HG02763 (cell line): ENCODE measurements around the gene FCAR.
"Not testable (repeated sequence)": the region's sequence is repeated elsewhere in the genome, so short reads cannot be mapped to it uniquely, and the experiment has no call there.

Experiments used
- ATAC-seq: cut with Tn5 transposase; IDR thresholded peaks from one replicate; pipeline ENCODE4 v1.9.1; 2021; ENCODE audit warnings: mild to moderate bottlenecking, moderate library complexity; ENCODE audit not compliant: unreplicated experiment

Gene FCAR

DNA sequence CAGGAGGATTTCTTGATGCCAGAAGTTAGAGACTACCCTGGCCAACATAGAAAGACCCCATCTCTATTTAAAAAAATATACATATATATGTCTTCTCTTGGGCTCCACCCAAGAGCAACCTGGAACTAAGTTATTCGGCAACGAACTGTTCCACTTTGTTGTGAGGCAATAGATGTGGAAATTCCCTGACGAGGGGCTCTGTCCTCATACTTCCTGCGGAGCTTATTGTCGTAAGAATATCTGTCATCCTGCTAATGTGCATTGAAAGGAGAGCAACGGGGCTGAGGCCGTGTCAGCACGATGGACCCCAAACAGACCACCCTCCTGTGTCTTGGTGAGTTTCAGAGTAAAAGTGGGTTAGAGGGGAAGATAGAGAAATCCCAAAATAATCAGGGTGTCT lies at the start of gene FCAR:
TSS of gene FCAR (plus strand) at position 246 of the 400 bp plus-strand sequence. CDS start at position 301, 55 bp downstream.
- ATAC-seq: no peak

GRCh38 chr19:54824416-54824815 lies 49.6 kb upstream of the FCAR start:
- ATAC-seq: not testable (repeated sequence)

DNA sequence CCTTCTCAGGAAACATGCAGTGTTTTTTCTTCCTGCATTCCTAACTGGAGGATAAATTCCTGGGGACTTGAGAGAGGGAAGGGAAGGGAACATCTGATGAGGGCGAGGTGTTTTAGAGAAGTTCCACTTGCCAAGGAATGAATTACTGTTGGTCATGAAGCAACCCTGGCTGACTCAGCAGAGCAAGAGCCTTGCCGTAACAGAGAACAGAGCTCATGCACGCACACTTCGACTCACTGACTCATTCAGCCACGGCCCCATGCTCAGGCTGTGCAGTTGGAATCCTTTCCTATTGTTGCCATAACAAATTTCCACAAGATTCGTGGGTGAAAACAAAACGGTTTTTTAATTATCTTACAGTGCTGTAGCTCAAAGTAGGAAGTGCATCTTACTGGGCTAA lies 48.7 kb upstream of the FCAR start:
- not testable (repeated sequence) for ATAC-seq

- not testable (repeated sequence) for ATAC-seq
These were observed 46.0 kb upstream of the FCAR start for GRCh38 chr19:54828064-54828463.

DNA sequence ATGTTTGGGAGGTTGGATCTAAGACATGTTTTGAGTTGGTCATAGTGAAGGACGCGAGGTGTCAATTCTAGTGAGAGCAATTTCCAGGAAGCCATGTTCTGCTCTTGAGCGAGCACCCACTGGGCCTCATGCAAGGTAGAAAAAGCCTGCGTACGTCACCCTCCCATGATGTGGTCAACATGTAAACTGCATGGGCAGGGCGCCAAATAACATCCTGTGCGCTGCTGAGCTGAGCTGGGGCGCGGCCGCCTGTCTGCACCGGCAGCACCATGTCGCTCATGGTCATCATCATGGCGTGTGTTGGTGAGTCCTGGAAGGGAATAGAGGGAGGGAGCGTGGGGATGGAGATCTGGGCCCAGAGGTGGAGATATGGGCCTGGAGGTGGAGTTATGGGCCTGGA lies 41.5 kb upstream of the FCAR start, which contains the start of gene KIR2DS4:
TSS of gene KIR2DS4 (plus strand) at position 181 of the 400 bp plus-strand sequence.
- not testable (repeated sequence) for ATAC-seq

- not testable (repeated sequence) for ATAC-seq
These were observed 38.9 kb upstream of the FCAR start for GRCh38 chr19:54835126-54835525.

GRCh38 chr19:54837522-54837921 lies 36.5 kb upstream of the FCAR start:
- ATAC-seq: not testable (repeated sequence)

DNA sequence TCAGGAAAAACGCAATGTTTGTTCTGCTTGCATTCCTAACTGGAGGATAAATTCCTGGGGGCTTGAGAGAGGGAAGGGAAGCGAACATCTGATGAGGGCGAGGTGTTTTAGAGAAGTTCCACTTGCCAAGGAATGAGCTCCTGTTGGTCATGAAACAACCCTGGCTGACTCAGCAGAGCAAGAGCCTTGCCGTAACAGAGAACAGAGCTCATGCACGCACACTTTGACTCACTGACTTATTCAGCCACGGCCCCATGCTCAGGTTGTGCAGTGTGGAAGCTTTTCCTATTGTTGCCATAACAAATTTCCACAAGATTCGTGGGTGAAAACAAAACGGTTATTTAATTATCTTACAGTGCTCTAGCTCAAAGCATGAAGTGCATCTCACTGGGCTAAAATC lies 30.9 kb upstream of the FCAR start:
- not testable (repeated sequence) for ATAC-seq

- not testable (repeated sequence) for ATAC-seq
These were observed 23.9 kb upstream of the FCAR start, which contains the start of gene KIR3DL2 for GRCh38 chr19:54850061-54850640. Gene KIR3DL2 (plus strand): TSS chr19:54850443. CDS start chr19:54850476, 33 bp downstream.

GRCh38 chr19:54850930-54851329 lies 23.1 kb upstream of the FCAR start:
- ATAC-seq: no peak

GRCh38 chr19:54851353-54851752 lies 22.7 kb upstream of the FCAR start:
- no peak for ATAC-seq

DNA sequence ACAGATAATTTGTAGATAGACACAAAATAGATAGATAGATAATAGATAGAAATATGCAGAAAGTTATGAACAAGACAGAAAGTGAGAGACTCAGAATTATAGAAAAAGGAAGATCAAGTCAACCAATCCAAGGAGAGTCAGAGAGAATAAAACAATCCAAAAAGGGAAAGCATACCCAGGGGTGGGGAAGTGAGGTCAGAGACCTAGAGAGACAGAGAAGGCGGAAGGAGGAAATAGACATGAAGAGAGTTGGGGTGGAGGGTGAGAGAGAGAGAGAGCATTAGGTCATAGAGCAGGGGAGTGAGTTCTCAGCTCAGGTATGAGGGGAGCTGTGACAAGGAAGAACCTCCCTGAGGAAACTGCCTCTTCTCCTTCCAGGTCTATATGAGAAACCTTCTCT lies 18.8 kb upstream of the FCAR start:
- not testable (repeated sequence) for ATAC-seq

DNA sequence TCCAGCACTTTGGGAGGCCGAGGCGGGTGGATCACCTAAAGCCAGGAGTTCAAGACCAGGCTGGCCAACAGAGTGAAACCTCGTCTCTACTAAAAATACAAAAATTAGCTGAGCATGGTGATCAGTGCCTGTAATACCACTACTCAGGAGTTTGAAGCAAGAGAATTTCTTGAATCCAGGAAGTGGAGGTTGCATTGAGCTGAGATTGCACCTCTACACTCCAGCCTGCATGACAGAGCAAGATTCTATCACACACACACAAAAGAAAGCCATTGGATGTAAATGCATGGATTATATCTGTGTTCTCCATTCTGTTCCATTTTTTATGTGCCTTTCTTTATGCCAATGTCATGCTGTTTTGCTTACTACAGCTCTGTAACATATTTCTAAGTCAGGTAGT lies 15.6 kb upstream of the FCAR start:
- ATAC-seq: not testable (repeated sequence)

DNA sequence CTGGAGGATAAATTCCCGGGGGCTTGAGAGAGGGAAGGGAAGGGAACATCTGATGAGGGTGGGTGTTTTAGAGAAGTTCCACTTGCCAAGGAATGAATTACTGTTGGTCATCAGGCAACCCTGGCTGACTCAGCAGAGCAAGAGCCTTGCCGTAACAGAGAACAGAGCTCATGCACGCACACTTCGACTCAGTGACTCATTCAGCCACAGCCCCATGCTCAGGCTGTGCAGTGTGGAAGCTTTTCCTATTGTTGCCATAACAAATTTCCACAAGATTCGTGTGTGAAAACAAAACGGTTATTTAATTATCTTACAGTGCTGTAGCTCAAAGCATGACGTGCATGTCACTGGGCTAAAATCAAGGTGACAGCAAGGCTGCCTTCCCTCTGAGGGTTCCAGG lies 14.6 kb upstream of the FCAR start:
- ATAC-seq: not testable (repeated sequence)

DNA sequence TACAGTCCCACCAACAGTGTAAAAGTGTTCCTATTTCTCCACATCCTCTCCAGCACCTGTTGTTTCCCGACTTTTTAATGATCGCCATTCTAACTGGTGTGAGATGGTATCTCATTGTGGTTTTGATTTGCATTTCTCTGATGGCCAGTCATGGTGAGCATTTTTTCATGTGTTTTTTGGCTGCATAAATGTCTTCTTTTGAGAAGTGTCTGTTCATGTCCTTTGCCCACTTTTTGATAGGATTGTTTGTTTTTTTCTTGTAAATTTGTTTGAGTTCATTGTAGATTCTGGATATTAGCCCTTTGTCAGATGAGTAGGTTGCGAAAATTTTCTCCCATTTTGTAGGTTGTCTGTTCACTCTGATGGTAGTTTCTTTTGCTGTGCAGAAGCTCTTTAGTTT lies 10.6 kb upstream of the FCAR start:
- not testable (repeated sequence) for ATAC-seq

- ATAC-seq: no peak
These were observed 2.3 kb upstream of the FCAR start for GRCh38 chr19:54871696-54872095.

DNA sequence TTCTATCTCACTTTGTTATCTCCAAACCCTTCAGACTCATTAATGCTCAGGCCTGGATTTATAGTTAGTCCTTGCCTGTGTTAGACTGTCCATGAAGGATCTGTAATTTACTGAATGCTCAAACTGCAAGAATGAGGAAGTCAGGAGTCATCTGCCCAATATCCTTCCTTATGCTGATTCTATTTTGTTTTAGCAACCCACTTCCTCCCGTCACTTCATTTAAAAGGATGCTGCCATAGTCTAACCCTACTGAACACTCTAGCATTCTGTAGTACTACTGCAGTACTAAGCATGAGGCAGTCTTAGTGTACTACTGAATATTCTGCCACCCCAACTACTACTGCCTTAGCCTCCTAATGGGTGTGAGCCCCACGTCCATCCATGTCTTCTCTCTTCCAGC lies 1.5 kb downstream of the FCAR start:
- no peak for ATAC-seq

- ATAC-seq: no peak
These were observed 3.4 kb downstream of the FCAR start for GRCh38 chr19:54877471-54877870.

DNA sequence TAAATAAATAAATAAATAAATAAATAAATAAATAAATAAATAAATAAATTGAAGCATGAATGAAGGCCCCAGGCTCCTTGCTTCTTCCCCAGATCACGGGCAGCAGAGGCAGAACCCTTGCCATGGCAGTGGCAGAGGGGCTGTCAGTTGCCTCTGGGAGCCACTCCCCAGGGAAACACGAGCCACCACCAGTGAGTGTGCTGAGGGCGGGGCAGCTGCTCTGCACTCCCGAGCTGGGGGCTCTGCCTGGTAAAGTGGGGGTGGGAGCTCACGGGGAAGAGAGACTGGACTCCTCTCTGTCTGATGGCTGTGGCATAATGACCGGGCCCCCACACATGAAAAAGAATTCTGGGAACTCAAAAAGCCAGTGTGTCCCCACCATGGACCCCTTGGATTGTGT lies 7.8 kb downstream of the FCAR start:
- ATAC-seq: no peak

DNA sequence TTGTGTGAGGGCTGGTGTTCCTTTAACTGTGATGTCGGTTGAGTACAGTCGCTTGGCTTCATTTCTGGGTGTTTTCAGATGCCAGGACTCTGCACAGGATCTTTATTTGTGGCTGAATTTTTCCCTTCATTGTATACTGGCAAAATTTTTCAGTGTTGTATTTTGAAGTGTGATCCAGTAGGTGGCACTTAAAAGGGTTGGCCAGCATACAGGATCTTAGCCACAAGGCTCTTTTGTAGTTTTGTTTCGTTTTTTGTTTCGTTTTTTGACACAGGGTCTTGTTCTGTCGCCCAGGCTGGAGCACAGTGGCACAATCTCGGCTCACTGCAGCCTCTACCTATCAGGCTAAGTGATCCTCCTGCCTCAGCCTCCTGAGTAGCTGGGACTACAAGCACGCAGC lies 8.7 kb downstream of the FCAR start:
- no peak for ATAC-seq

GRCh38 chr19:54883228-54883627 lies 9.2 kb downstream of the FCAR start:
- no peak for ATAC-seq

- no peak for ATAC-seq
These were observed 14.2 kb downstream of the FCAR start for GRCh38 chr19:54888239-54888638.

DNA sequence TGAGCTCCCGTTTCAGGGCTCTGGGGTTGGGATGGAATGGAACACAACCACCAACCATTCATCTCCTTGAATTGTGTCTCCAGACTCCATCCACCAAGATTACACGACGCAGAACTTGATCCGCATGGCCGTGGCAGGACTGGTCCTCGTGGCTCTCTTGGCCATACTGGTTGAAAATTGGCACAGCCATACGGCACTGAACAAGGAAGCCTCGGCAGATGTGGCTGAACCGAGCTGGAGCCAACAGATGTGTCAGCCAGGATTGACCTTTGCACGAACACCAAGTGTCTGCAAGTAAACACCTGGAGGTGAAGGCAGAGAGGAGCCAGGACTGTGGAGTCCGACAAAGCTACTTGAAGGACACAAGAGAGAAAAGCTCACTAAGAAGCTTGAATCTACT lies 15.5 kb downstream of the FCAR start:
- no peak for ATAC-seq
